HepG2 (cell line): ENCODE measurements around the gene SLC25A47. TPM values are rescaled to one million over a fixed set of nuclear protein-coding genes. Genes with fewer than 3 reads are reported as not detected.

ENCODE experiments used
- ADNP ChIP-seq: sonication (generic); formaldehyde crosslinking; IDR thresholded peaks from 2 replicates; pipeline ENCODE4 v1.4.0; 2020; ENCODE audit warnings: missing genetic modification reagents
- FOXO4 ChIP-seq: sonication (generic); formaldehyde crosslinking; conservative IDR thresholded peaks from 2 replicates; pipeline ENCODE4 v1.8.1; 2023; ENCODE audit warnings: missing genetic modification reagents
- FOXP4 ChIP-seq: sonication (generic); formaldehyde crosslinking; IDR thresholded peaks from 2 replicates; pipeline ENCODE4 v1.4.0; 2020; ENCODE audit warnings: missing genetic modification reagents
- HHEX ChIP-seq: IDR thresholded peaks from 2 replicates; pipeline ENCODE4 v1.6.1; 2016; ENCODE audit warnings: control low read depth
- HINFP ChIP-seq: sonication (generic); formaldehyde crosslinking; IDR thresholded peaks from 2 replicates; pipeline ENCODE4 v1.4.0; 2020; ENCODE audit warnings: low read depth, mild to moderate bottlenecking, missing genetic modification reagents
- HMGXB4 ChIP-seq, 2 experiments: sonication (generic) in 1 of 2; formaldehyde crosslinking in 1 of 2; IDR thresholded peaks; 2 replicates each; pipeline versions ENCODE4 v1.4.0 to v1.6.1; 2018 to 2020; ENCODE audit warnings: missing genetic modification reagents in 2 of 2, borderline replicate concordance in 1 of 2, low read depth in 1 of 2, mild to moderate bottlenecking in 1 of 2, missing biosample characterization in 1 of 2
- ISX ChIP-seq: sonication (generic); formaldehyde crosslinking; conservative IDR thresholded peaks from 2 replicates; pipeline ENCODE4 v1.5.0; 2020; ENCODE audit warnings: missing genetic modification reagents
- JUNB ChIP-seq: sonication (generic); formaldehyde crosslinking; IDR thresholded peaks from 2 replicates; pipeline ENCODE4 v1.8.0; 2022; ENCODE audit warnings: missing genetic modification reagents, mild to moderate bottlenecking, borderline replicate concordance
- KLF12 ChIP-seq: sonication (generic); formaldehyde crosslinking; IDR thresholded peaks from 2 replicates; pipeline ENCODE4 v1.4.0; 2020; ENCODE audit warnings: missing genetic modification reagents, borderline replicate concordance
- SP2 ChIP-seq: sonication (generic); formaldehyde crosslinking; IDR thresholded peaks from 2 replicates; pipeline ENCODE4 v1.5.1; 2020; ENCODE audit warnings: mild to moderate bottlenecking, missing genetic modification reagents
- TBX2 ChIP-seq: sonication (generic); formaldehyde crosslinking; IDR thresholded peaks from 2 replicates; pipeline ENCODE4 v1.5.0; 2020; ENCODE audit warnings: missing genetic modification reagents, mild to moderate bottlenecking, borderline replicate concordance
- TEF ChIP-seq: sonication (generic); formaldehyde crosslinking; IDR thresholded peaks from 2 replicates; pipeline ENCODE4 v1.5.0; 2020; ENCODE audit warnings: missing genetic modification reagents
- TGIF2 ChIP-seq: IDR thresholded peaks from 2 replicates; pipeline ENCODE4 v1.6.1; 2016; ENCODE audit warnings: control low read depth, missing compliant biosample characterization
- ZGPAT ChIP-seq: IDR thresholded peaks from 2 replicates; pipeline ENCODE4 v1.6.1; 2016; ENCODE audit warnings: mild to moderate bottlenecking
- ZNF232 ChIP-seq: sonication (generic); formaldehyde crosslinking; IDR thresholded peaks from 2 replicates; pipeline ENCODE4 v1.4.0; 2020; ENCODE audit warnings: missing genetic modification reagents, borderline replicate concordance
- ZNF253 ChIP-seq: sonication (generic); formaldehyde crosslinking; IDR thresholded peaks from 2 replicates; pipeline ENCODE4 v1.8.0; 2022; ENCODE audit warnings: mild to moderate bottlenecking, missing genetic modification reagents, borderline replicate concordance
- ZNF329 ChIP-seq: sonication (generic); formaldehyde crosslinking; IDR thresholded peaks from 2 replicates; pipeline ENCODE4 v1.9.0; 2021; ENCODE audit warnings: low read depth, mild to moderate bottlenecking, missing genetic modification reagents
- ZNF780A ChIP-seq: sonication (generic); formaldehyde crosslinking; IDR thresholded peaks from 2 replicates; pipeline ENCODE4 v1.8.0; 2022; ENCODE audit warnings: mild to moderate bottlenecking, missing genetic modification reagents, moderate library complexity
- polyA plus RNA-seq, 8 experiments: library from polyadenylated mRNA; depleted of rRNA in 3 of 8; stranded (reverse) in 7 of 8; unstranded in 1 of 8; fragments of >200 nt; fragmentation: Illumina TruSeq in 4 of 8; extraction: Trizol in 4 of 8; gene quantifications; 2 replicates each; pipeline versions ENCODE4 v1.2.1 to v1.2.3, GENCODE V29; 2011 to 2016; ENCODE audit warnings: low read depth in 4 of 8, missing spikeins in 1 of 8, mixed read lengths in 1 of 8; ENCODE audit not compliant: insufficient read depth in 1 of 8
- total RNA-seq, 5 experiments: library from RNA; depleted of rRNA; stranded (reverse); fragments of >200 nt; fragmentation: Illumina TruSeq; extraction: Trizol; gene quantifications; 2 replicates each; pipeline ENCODE4 v1.2.3, GENCODE V29; 2016; ENCODE audit warnings: low read depth in 1 of 5

SLC25A47 gene
- total and polyA plus RNA-seq, 2 of the 13 experiments (the other 11 are each of a cell fraction or from before 2014, with no cell fraction given): 1.0 to 1.7 TPM

- TF ChIP-seq FOXO4 (CRISPR knock-in tag) (no peak), ZNF780A (CRISPR knock-in tag) (no peak), JUNB (CRISPR knock-in tag) (no peak), TEF (0 out of 2 replicates have a peak, but pooled peaks have one; percentile 40), HMGXB4 (CRISPR knock-in tag; IDR thresholded peaks at IDR 0.05; ENCODE audit: borderline replicate concordance in 1 of 2, low read depth in 1 of 2) (peak in 1 of 2 experiments; percentile 59; a peak in 2 of 4 replicates), ISX (CRISPR knock-in tag) (no peak), ZGPAT (CRISPR knock-in tag) (peak; percentile 93; the same call in 1 of the 2 replicates), HINFP (CRISPR knock-in tag) (no peak), ZNF253 (no peak), FOXP4 (peak; percentile 66), KLF12 (CRISPR knock-in tag) (peak; percentile 70; the same call in 1 of the 2 replicates), SP2 (CRISPR knock-in tag) (peak; percentile 94), TGIF2 (CRISPR knock-in tag) (peak; percentile 79; the same call in 1 of the 2 replicates), HHEX (CRISPR knock-in tag) (no peak), ADNP (CRISPR knock-in tag) (no peak), ZNF232 (CRISPR knock-in tag) (no peak), TBX2 (CRISPR knock-in tag) (peak; percentile 64), ZNF329 (CRISPR knock-in tag) (peak; percentile 71; the same call in 1 of the 2 replicates)
Measured at GRCh38 chr14:100375963-100376735, 53.0 kb downstream of the SLC25A47 start, which contains the start of gene WDR25 (continued).
